Activated naive CD8-positive, alpha-beta T cell treated with anti-CD3 and anti-CD28 coated beads for 36 hours (primary cell): ENCODE results near the gene GK2. TPM values are rescaled to one million over a fixed set of nuclear protein-coding genes. Genes with fewer than 3 reads are reported as not detected.

ENCODE experiments used
- total RNA-seq, 2 experiments: library from RNA; stranded (reverse); gene quantifications; one replicate each; pipeline ENCODE4 v1.2.3, GENCODE V29; 2021

The GK2 gene
- total RNA-seq, 2 experiments from 2014 or later, result not detected

Other genes starting within 250 kb of the GK2 start
- gene NAA11, start 82.2 kb downstream of the GK2 start, total RNA-seq, result not detected